ENCODE measurements around the gene RBMS3.

DNA sequence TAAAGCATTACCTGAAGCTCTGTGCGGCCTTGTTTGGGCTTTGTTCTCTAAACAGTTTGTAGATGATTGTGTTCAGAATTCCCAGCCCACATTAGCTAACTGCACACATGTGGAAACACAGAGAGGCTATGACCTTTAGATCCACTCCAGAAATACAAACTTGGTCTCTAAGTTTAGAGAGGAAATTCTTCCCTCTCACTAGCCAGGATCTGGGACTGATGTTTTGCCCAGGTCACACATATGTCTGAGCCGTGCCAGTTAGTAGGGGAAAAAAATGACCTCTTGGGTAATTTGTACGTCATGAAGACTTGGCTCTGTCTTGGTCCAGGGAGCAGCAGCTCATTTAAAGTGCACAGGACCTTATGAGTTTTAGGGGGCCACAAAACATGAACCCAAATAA is 223.1 kb downstream of the RBMS3 start:
- TF ChIP-seq POLR2A (IDR thresholded peaks at IDR 0.05; ENCODE audit: low read length) (no peak), GATA1 (IDR thresholded peaks at IDR 0.05; ENCODE audit: low read depth, low read length) (no peak)

Data from erythroblast (primary cell).